ENCODE data around the gene GRIN2D.

Gene GRIN2D

DNA sequence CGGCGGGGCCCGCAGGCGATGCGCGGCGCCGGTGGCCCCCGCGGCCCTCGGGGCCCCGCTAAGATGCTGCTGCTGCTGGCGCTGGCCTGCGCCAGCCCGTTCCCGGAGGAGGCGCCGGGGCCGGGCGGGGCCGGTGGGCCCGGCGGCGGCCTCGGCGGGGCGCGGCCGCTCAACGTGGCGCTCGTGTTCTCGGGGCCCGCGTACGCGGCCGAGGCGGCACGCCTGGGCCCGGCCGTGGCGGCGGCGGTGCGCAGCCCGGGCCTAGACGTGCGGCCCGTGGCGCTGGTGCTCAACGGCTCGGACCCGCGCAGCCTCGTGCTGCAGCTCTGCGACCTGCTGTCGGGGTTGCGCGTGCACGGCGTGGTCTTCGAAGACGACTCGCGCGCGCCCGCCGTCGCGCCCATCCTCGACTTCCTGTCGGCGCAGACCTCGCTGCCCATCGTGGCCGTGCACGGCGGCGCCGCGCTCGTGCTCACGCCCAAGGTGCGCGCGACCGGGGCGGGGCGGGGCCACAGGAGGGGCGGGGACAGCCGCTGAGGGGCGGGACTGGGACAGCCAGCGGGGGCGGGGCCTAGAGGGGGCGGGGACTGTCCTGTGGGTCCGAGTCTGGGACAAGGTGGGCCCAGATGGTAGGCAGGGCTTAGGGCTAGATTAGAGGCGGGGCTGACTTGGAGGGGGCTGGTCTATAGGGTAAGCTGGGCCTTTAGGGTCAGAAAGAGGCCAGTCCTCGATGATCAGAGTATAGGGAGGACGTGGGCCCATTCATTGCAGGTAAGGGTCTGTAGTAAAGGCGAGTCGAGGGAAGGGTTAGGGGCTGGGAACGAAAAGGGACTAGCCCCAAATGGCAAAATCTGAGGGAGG lies 5.1 kb downstream of the GRIN2D start:
- DNase-seq: peak; percentile 86

DNA sequence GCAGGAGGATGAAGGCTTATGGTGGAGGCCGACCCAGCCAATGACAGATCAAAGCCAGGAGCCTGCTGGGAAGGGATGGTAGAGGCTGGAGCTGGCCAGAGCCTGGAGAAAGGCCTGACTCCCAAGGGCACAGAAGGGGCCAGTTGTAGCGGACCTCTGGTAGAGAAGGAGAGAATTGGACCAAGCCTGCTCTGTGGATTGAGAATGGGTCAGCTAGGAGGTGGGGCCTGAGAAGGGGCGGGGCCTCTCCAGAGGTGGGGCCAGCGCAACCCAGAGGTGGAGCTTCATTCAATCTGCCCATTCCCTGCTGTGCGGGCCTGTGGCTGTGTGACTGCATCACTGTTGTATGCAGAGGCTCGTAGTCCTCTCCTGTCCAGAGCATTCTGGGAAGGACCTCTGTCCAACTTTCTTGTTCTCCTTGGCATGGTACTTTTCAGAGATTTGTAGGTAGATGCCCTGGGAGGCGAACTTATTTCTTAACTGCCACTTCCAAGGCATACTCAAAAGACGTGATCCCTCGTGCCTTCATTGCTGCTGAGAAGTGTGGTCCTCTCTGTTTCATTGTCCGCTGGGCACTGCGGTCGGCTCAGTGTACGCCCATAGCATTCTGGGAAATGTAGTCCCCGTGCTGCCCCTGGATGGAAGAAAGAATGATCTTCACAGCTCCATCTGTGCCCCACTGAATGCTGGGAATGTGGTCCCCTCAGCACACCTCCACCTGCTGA lies 6.7 kb downstream of the GRIN2D start:
- DNase-seq: peak; percentile 39

DNA sequence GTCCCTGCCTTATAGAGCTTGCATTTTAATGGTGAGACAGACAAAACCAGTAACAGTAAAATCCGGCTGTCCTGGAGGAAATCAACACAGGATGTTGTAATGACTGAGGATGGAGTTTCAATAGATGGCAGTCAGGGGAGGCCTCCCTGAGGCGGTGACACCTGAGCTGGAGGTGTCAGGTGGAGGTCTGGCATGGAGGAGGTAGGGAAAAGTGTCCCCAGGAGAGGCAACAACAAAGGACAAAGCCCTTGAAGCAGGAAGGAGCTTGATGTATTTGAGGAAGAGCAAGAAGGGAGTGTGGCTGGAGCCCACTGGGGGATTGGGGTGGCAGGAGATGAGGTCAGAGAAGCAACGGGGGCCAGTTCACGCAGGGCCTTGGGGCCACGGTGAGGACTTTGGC lies 7.8 kb downstream of the GRIN2D start:
- DNase-seq: no peak

DNA sequence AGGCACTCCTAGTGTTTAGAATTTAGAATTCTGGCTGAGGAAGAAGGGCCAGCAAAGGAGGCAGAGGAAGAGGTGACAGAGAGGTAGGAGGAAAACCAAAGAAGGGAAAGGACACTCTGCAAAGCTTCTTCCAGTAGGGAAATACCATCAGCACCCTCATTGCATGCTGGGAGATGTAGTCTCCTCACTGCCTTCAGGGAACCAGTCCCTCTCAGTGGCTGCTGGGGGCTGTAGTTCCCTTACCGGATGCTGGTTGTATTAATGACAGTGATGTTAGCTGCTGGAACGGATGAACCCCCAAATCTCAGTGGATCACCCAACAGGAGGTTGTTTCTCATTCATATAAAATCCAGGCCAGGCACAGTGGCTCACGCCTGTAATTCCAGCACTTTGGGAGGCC lies 10.1 kb downstream of the GRIN2D start:
- DNase-seq: peak; percentile 64

- no peak for DNase-seq
Observed at GRCh38 chr19:48405010-48405659, 11.7 kb downstream of the GRIN2D start.

DNA sequence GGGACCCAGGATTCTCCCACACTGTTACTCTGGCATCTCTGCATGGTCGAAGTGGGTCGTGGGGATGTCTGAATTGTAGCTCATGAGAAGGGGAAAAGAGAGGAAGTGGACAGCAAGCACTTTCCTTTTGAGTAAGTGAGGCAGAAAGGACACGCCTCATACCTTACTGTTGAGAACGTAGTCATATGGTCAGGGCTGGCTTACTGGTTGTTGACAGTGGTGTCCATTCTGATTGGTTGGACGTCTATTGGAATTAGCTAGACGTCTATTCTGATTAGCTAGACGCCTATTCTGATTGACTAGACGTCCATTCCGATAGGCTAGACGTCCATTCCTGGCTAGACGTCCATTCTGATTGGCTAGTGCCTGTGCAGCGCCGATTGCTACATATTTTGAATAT lies 12.4 kb downstream of the GRIN2D start:
- DNase-seq: no peak

DNA sequence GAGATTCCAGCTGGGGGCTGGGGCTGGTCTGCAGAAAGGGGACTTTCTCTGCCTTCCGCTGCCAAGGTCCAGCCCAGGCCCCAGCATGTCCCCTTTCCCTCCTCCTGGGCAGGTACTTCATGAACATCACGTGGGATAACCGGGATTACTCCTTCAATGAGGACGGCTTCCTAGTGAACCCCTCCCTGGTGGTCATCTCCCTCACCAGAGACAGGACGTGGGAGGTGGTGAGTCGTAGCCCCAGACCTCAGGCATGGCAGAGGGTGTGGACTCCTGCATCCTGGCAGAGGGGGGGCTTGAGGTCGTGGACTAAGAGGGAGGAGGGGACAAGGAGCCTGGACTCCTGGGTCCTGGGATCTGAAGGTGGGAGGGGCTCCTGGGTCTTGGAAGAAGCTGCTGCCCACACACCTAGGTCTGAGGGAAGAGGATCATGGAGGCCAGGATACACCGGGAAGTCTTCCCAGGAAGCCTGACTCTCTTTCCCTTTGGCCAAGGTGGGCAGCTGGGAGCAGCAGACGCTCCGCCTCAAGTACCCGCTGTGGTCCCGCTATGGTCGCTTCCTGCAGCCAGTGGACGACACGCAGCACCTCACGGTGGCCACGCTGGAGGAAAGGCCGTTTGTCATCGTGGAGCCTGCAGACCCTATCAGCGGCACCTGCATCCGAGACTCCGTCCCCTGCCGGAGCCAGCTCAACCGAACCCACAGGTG lies 20.6 kb downstream of the GRIN2D start:
- DNase-seq: no peak

GRCh38 chr19:48415395-48415794 lies 21.9 kb downstream of the GRIN2D start:
- peak; percentile 82 for DNase-seq

- DNase-seq: no peak
Observed at GRCh38 chr19:48415806-48416221, 22.3 kb downstream of the GRIN2D start.

DNA sequence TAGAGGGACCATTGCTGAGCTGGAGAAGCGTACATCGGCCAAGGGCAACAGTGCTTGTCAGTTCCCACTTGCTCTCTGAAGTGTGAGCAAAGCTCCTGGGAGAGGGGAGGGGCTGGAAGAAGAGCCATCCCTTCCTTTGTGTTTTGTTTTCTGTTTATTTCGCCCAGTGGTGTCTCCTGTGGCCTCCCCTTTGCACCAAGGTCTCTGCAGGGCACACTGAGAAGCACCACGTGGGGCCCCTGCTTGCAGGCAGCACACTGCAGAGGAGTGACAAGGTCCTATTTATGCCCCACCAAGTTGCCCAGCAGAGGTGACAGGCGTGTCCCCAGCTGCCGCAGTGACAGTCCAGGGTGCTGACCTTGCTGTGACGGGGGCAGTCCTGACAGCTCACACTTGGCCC lies 24.0 kb downstream of the GRIN2D start:
- no peak for DNase-seq

DNA sequence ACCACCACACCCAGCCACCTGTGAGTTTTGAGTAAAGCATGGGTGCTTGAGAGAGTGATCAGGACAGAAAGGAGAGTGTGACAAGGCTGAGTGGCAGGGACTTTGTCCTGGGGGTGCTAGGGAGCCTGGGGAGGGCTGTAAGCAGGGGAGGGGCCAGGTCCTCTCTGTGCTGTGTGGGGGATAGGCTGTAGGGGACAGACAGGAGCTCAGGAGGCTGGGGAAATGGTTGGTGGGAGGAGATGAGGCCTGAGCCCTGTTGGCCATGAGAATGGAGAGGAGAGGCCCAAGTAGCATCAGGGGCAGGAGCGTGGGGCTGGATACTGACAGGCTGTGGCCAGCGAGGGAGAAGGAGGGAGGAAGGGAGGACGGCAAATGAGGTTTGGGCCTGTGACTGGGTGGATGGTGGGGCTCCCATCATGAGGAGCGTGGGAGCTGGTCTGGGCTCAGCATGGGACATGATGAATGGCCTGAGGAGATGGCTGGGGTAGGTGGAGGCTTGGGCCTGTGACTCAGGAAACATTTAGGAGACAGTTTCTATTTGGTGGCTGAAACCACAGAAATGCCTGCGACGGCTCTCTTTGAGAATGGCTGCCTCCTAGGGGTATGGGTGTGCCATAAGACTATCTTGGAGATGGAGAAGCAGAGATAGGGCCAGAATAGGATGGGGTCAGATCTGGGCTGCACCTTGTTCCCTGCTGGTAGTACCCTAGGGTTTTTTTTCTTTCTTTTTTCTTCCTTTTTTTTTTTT lies 25.0 kb downstream of the GRIN2D start:
- no peak for DNase-seq

GRCh38 chr19:48419158-48419920 lies 25.9 kb downstream of the GRIN2D start:
- peak; percentile 83 for DNase-seq

GRCh38 chr19:48421548-48421947 lies 28.1 kb downstream of the GRIN2D start:
- no peak for DNase-seq

DNA sequence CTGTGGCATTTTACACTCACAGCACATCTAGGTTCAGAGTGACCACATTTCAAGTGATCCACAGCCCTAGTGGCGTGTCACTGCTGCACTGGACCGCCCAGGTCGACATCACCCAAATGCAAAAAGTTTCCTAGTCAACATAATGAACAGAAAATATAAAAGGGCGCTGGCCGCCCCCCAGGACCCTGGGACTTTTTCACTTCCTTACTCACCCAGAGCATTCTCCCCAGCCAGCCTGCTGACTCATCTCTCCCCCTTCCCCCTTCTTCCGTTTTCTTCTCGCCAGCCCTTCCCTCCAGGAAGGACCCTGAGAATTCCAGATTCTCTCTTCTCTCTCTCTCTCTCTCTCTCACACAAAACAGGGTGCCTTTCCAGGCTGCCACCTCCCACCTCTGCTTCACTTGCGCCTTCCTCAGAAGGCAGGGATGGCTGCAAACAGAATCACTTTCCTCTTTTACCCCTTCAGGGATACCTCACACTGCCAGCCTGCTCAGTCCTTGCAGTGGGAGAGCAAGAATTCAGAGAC lies 31.3 kb downstream of the GRIN2D start:
- no peak for DNase-seq

DNA sequence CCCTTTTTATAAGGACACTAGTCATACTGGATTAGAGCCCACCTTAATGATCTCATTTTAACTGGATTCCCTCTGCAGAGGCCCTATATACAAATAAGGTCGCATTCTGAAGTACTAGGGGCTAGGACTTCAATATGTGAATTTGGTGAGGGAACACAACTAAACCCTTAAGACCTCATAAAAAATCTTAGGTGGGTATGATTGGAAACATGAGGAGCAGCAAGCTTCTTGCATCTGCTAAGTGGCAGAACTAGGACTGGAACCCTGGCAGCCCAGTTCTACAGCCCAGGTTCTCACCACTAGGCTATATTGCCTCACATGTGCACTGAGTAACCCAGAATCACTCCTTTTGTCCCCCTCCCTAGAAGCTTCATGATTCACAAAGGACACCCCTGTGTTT lies 35.2 kb downstream of the GRIN2D start:
- DNase-seq: no peak

- DNase-seq: no peak
Observed at GRCh38 chr19:48433337-48433736, 39.9 kb downstream of the GRIN2D start.

DNA sequence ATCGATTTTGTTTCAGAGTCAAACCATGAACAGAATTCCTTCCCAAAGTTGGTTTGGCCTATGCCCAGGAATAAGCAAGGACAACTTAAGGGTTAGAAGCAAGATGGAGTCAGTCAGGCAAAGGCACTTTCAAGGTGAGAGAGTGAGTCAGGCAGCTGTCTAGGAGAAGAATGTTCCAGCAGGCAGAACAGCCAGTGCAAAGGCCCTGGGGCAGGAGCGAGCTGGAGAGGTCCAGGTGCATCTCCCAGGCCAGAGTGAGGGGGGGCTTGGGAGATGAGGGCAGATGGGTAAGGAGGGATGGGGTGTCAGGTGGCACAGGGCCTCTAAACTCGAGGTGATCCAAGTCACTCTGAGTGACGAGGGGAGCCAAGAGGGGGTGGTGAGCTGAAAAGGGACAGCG lies 43.1 kb downstream of the GRIN2D start:
- DNase-seq: no peak

DNA sequence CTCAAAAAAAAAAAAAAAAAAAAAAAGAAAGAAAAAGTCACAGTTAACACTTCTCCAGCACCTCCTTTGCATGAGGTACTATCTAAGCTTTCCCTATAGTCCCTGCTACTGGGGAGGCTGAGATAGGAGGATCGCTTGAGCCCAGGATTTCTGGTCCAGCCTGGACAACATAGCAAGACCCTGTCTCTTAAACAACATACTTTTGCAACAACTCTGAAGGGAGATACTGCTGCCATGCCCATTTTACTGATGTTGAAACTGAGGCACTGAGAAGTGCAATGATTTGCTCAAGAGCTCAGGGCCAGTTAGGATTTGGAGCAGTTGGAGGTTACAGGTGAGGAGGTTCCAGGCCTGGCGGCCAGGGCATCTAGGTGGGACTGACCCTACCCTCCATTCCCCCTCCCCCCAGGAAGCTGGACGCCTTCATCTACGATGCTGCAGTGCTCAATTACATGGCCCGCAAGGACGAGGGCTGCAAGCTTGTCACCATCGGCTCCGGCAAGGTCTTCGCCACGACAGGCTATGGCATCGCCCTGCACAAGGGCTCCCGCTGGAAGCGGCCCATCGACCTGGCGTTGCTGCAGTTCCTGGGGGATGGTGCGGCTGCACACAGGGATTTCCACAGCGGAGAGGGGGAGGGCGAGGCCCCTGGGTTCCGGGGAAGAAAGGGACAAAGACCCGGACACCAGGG lies 48.0 kb downstream of the GRIN2D start:
- DNase-seq: no peak

GRCh38 chr19:48442116-48443035 lies 48.9 kb downstream of the GRIN2D start:
- no peak for DNase-seq

DNA sequence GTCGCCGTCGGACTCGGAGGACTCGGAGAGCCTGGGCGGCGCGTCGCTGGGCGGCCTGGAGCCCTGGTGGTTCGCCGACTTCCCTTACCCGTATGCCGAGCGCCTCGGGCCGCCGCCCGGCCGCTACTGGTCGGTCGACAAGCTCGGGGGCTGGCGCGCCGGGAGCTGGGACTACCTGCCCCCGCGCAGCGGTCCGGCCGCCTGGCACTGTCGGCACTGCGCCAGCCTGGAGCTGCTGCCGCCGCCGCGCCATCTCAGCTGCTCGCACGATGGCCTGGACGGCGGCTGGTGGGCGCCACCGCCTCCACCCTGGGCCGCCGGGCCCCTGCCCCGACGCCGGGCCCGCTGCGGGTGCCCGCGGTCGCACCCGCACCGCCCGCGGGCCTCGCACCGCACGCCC lies 49.8 kb downstream of the GRIN2D start:
- no peak for DNase-seq
